Measurements from ENCODE around the gene IRX4. TPM values are rescaled to one million over a fixed set of nuclear protein-coding genes. Genes with fewer than 3 reads are reported as not detected.

IRX4 gene
- total and polyA plus RNA-seq, 2 experiments from 2014 or later, result 0.82 to 1.7 TPM

- TF ChIP-seq EZH2 (IDR thresholded peaks at IDR 0.05; ENCODE audit: low read depth, unreplicated experiment), result no peak
- no peak for TF ChIP-seq NANOG (IDR thresholded peaks at IDR 0.05; ENCODE audit: borderline replicate concordance)
- TF ChIP-seq STAT1 (IDR thresholded peaks at IDR 0.05; ENCODE audit: unreplicated experiment), result no peak
- TF ChIP-seq ETS1 (IDR thresholded peaks at IDR 0.05), result no peak
- no peak for TF ChIP-seq CREB1 (CRISPR knock-in tag; IDR thresholded peaks at IDR 0.05; ENCODE audit: low read depth)
- no peak for TF ChIP-seq JUNB (IDR thresholded peaks at IDR 0.05; ENCODE audit: unreplicated experiment)
Observed at GRCh38 chr5:1830571-1831228, 52.0 kb downstream of the IRX4 start.

GRCh38 chr5:1827886-1828397, 54.8 kb downstream of the IRX4 start:
- Histone ChIP-seq H3K4me2 (peak overlapping the region; percentile 60; the same call in 1 of the 2 replicates), H3K27ac (ENCODE audit: low read depth) (no peak overlapping the region), H3K4me3 (peak overlapping the region; percentile 41), H2AFZ (peak overlapping the region; percentile 38), H4K20me1 (replicated peaks; ENCODE audit: insufficient read depth) (peaks cover 14% of the 10 kb centered on the region), H3K27me3 (ENCODE audit: insufficient read depth) (no peaks in the 10 kb centered on the region), H3K9me2 (ENCODE audit: insufficient read depth) (no peaks in the 10 kb centered on the region), H3K79me2 (replicated peaks; ENCODE audit: insufficient read depth) (no peaks in the 10 kb centered on the region), H3K36me3 (ENCODE audit: insufficient read depth) (no peaks in the 10 kb centered on the region), H3F3A (replicated peaks; ENCODE audit: low read depth) (no peaks in the 10 kb centered on the region), H3K4me1 (ENCODE audit: insufficient read depth) (peaks cover 11% of the 10 kb centered on the region; the same call in 1 of the 2 replicates)
- H3K27me3 Mint-ChIP-seq (ENCODE audit: insufficient read depth, low read depth, poor library complexity), result peaks cover 13% of the 10 kb centered on the region
- peaks cover 33% of the 10 kb centered on the region for H3K4me1 Mint-ChIP-seq
- no peak overlapping the region for H3K27ac Mint-ChIP-seq
- peaks cover 8% of the 10 kb centered on the region; the same call in 2 of the 3 replicates for H3K36me3 Mint-ChIP-seq (ENCODE audit: low read depth)
- 0 out of 3 replicates have a peak overlapping the region, but pooled peaks have one; percentile 32 for H3K4me3 Mint-ChIP-seq
- ATAC-seq (peak; percentile 73), DNase-seq (ENCODE audit: low spot score) (peak; percentile 74)
- H3K9me3 Mint-ChIP-seq, result no peaks in the 10 kb centered on the region
- no peak for TF ChIP-seq ETS1 (IDR thresholded peaks at IDR 0.05)
- TF ChIP-seq REST (IDR thresholded peaks at IDR 0.05; ENCODE audit: unreplicated experiment), result no peak
- TF ChIP-seq ZNF331 (CRISPR knock-in tag; IDR thresholded peaks at IDR 0.05; ENCODE audit: low read depth), result no peak
- no peak for TF ChIP-seq CTCF (conservative IDR thresholded peaks at IDR 0.05; ENCODE audit: low read depth in 2 of 2)
- no peak for TF ChIP-seq CREB1 (CRISPR knock-in tag; IDR thresholded peaks at IDR 0.05; ENCODE audit: low read depth)
- no peak for TF ChIP-seq EZH2phosphoT487 (IDR thresholded peaks at IDR 0.05; ENCODE audit: unreplicated experiment)
- TF ChIP-seq POLR2AphosphoS5 (IDR thresholded peaks at IDR 0.05; ENCODE audit: low read depth), result no peak; the same call in 1 of the 2 replicates
- no peak for TF ChIP-seq STAT1 (IDR thresholded peaks at IDR 0.05; ENCODE audit: unreplicated experiment)
- no peak for TF ChIP-seq ZNF114 (CRISPR knock-in tag; IDR thresholded peaks at IDR 0.05)
- no peak for TF ChIP-seq NANOG (IDR thresholded peaks at IDR 0.05; ENCODE audit: borderline replicate concordance)
- no peak for TF ChIP-seq JUNB (IDR thresholded peaks at IDR 0.05; ENCODE audit: unreplicated experiment)
- TF ChIP-seq EZH2 (IDR thresholded peaks at IDR 0.05; ENCODE audit: low read depth, unreplicated experiment), result no peak

More at GRCh38 chr5:1830571-1831228, 52.0 kb downstream of the IRX4 start:
- Mint-ChIP-seq H3K27me3 (ENCODE audit: insufficient read depth, low read depth, poor library complexity) (peaks cover 18% of the 10 kb centered on the region), H3K36me3 (ENCODE audit: low read depth) (peaks cover 3% of the 10 kb centered on the region; the same call in 2 of the 3 replicates), H3K9me3 (no peaks in the 10 kb centered on the region), H3K4me1 (peaks cover 48% of the 10 kb centered on the region), H3K27ac (no peak overlapping the region), H3K4me3 (no peak overlapping the region; the same call in 2 of the 3 replicates)
- Histone ChIP-seq H3K4me3 (no peak overlapping the region), H3K4me2 (no peak overlapping the region), H3K79me2 (replicated peaks; ENCODE audit: insufficient read depth) (no peaks in the 10 kb centered on the region), H3K27me3 (ENCODE audit: insufficient read depth) (no peaks in the 10 kb centered on the region), H3K27ac (ENCODE audit: low read depth) (no peak overlapping the region), H3K9me2 (ENCODE audit: insufficient read depth) (no peaks in the 10 kb centered on the region), H3K4me1 (ENCODE audit: insufficient read depth) (peaks cover 20% of the 10 kb centered on the region), H3K36me3 (ENCODE audit: insufficient read depth) (no peaks in the 10 kb centered on the region), H3F3A (replicated peaks; ENCODE audit: low read depth) (no peaks in the 10 kb centered on the region), H2AFZ (no peak overlapping the region), H4K20me1 (replicated peaks; ENCODE audit: insufficient read depth) (peaks cover 8% of the 10 kb centered on the region; the same call in 1 of the 2 replicates)
- ATAC-seq (no peak), DNase-seq (ENCODE audit: low spot score) (no peak)

All from GM23338 (cell line).